DMS153 treated with DMSO at 0.1 percent for 48 hours (cell line): ENCODE results near the gene PDE4DIP.
"Not testable (repeated sequence)": the region's sequence is repeated elsewhere in the genome, so short reads cannot be mapped to it uniquely, and the experiment has no call there.

Experiments
- DNase-seq: peaks from one replicate; lab custom pipeline; 2025; ENCODE audit not compliant: unreplicated experiment; lab: John Stamatoyannopoulos, UW

PDE4DIP gene

GRCh38 chr1:148969126-148969525 is 124.9 kb downstream of the PDE4DIP start:
- DNase-seq = not testable (repeated sequence)

GRCh38 chr1:148975453-148975852 is 131.2 kb downstream of the PDE4DIP start:
- not testable (repeated sequence) for DNase-seq

GRCh38 chr1:148975866-148976537 is 131.8 kb downstream of the PDE4DIP start:
- DNase-seq = not testable (repeated sequence)

- DNase-seq = not testable (repeated sequence)
These were observed 133.6 kb downstream of the PDE4DIP start for GRCh38 chr1:148977785-148978184.

- DNase-seq = not testable (repeated sequence)
These were observed 145.2 kb downstream of the PDE4DIP start for GRCh38 chr1:148989378-148989777.

- DNase-seq = not testable (repeated sequence)
These were observed 146.1 kb downstream of the PDE4DIP start for GRCh38 chr1:148990233-148990788.

- not testable (repeated sequence) for DNase-seq
These were observed 147.6 kb downstream of the PDE4DIP start for GRCh38 chr1:148991818-148992217.

- not testable (repeated sequence) for DNase-seq
These were observed 148.1 kb downstream of the PDE4DIP start for GRCh38 chr1:148992364-148992763.

- DNase-seq = not testable (repeated sequence)
These were observed 152.4 kb downstream of the PDE4DIP start for GRCh38 chr1:148996449-148997224.

- DNase-seq = not testable (repeated sequence)
These were observed 153.2 kb downstream of the PDE4DIP start for GRCh38 chr1:148997405-148997804.

- not testable (repeated sequence) for DNase-seq
These were observed 158.4 kb downstream of the PDE4DIP start for GRCh38 chr1:149002664-149003063.

- not testable (repeated sequence) for DNase-seq
These were observed 164.1 kb downstream of the PDE4DIP start for GRCh38 chr1:149008326-149008725.

- not testable (repeated sequence) for DNase-seq
These were observed 164.5 kb downstream of the PDE4DIP start for GRCh38 chr1:149008769-149009168.

GRCh38 chr1:149009761-149010160 is 165.5 kb downstream of the PDE4DIP start:
- DNase-seq = not testable (repeated sequence)

- DNase-seq = not testable (repeated sequence)
These were observed 168.4 kb downstream of the PDE4DIP start for GRCh38 chr1:149012599-149012998.

- DNase-seq = not testable (repeated sequence)
These were observed 169.3 kb downstream of the PDE4DIP start for GRCh38 chr1:149013513-149013912.

GRCh38 chr1:149015522-149015921 is 171.3 kb downstream of the PDE4DIP start:
- not testable (repeated sequence) for DNase-seq

GRCh38 chr1:149016626-149017025 is 172.4 kb downstream of the PDE4DIP start:
- not testable (repeated sequence) for DNase-seq

- DNase-seq = not testable (repeated sequence)
These were observed 174.3 kb downstream of the PDE4DIP start for GRCh38 chr1:149018577-149018976.

GRCh38 chr1:149024327-149024726 is 180.1 kb downstream of the PDE4DIP start:
- not testable (repeated sequence) for DNase-seq

GRCh38 chr1:149033916-149034315 is 189.7 kb downstream of the PDE4DIP start:
- not testable (repeated sequence) for DNase-seq

GRCh38 chr1:149043056-149043455 is 198.8 kb downstream of the PDE4DIP start:
- not testable (repeated sequence) for DNase-seq
